NCI-H748 (cell line): ENCODE data around the gene COL4A2.

Experiments
- DNase-seq: peaks from one replicate; lab custom pipeline; 2025; ENCODE audit not compliant: unreplicated experiment; lab: John Stamatoyannopoulos, UW

COL4A2 gene

GRCh38 chr13:110336681-110337080 lies 29.6 kb downstream of the COL4A2 start:
- DNase-seq: no peak

DNA sequence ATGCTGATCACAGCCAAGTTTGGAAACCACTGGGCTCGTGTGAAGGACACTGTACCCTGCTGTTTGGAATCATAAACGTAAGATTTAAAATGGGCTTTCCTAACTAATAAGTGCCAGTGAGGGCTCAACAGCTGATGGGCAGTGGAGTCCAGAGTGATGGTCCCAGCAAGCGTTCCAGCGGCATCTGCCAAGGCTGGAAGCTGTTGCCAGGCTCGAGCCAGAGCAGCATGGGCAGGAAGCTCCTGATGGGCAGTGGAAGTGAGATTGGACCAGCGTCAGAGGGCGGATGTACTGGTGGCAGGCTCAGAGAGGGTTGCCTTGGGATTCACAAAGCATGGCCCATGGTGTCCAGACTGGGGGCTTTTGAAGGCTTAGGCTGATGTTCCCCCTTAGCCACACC lies 30.2 kb downstream of the COL4A2 start:
- no peak for DNase-seq

GRCh38 chr13:110338441-110339101 lies 31.5 kb downstream of the COL4A2 start:
- DNase-seq: no peak

GRCh38 chr13:110339263-110339662 lies 32.2 kb downstream of the COL4A2 start:
- DNase-seq: no peak

DNA sequence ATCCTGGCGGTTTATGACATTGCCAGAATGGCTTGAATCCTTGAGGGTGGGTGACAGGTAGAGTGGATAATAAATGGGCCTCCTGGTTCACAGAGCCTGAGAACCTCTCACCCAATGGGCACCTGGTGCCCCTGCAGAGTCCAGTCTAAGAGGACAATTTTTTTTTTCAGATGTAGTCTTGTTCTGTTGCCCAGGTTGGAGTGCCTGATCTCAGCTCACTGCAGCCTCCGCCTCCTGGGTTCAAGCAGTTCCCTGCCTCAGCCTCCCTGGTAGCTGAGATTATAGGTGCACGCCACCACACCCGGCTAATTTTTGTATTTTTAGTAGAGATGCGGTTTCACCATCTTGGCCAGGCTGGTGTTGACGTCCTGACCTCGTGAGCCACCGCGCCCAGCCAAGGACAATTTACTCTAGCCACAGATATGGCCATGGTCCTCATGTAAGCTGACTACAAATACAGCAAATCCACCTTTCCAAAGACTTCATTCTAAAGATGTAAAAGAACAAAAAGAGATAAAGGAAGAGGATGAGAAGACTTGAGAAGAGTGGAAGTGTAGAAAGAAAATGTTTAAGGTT lies 33.0 kb downstream of the COL4A2 start:
- DNase-seq: no peak

DNA sequence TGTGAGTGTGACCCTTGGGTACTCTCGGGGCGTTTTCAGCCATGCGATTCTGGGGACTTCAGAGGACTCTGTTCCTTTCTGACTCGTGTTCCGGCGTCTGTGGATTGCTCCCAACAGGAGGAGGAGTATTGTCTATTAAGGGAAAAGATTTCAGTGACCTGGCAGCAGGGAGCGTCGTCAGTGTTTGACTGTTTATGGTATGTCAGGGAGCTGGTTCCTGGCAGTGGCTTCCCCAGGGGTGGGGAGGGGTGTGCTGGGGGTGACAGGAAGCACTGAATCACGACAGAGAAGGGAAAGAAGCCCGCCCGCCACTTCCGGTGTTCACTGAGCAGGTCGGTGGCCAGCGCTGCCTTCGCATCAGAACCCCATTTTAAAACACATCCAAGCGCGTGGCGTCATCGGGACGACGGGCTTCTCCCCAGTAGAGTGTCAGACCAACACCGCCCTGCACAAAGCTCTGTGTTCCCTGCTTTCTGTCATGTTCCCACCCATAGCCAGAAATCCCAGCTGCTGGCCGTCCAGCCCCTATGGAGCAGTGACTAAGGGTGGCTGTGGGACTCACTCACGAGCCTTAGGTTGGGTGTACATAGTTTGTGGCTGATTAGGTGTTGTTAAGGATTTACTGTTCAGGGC lies 33.8 kb downstream of the COL4A2 start:
- DNase-seq: no peak

GRCh38 chr13:110341445-110342244 lies 34.6 kb downstream of the COL4A2 start:
- peak; percentile 26 for DNase-seq

DNA sequence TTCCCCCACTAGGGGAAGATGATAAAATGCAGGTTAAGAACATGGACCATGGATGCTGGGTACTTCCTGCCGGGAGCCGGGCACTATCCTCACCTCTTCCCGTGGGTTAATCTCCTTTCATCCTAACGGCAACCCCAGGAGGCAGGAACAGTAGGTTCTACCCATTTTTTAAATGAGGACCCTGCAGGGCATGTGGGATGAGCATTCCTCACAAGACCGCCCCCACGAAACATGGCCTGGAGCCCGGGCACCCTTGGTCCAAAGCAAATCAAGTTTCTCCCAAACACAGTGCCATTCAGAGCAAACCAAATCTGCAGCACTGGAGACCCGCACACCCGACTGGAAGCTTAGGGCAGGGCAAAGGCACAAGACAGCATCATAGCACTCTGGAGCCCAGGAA lies 35.4 kb downstream of the COL4A2 start:
- no peak for DNase-seq

DNA sequence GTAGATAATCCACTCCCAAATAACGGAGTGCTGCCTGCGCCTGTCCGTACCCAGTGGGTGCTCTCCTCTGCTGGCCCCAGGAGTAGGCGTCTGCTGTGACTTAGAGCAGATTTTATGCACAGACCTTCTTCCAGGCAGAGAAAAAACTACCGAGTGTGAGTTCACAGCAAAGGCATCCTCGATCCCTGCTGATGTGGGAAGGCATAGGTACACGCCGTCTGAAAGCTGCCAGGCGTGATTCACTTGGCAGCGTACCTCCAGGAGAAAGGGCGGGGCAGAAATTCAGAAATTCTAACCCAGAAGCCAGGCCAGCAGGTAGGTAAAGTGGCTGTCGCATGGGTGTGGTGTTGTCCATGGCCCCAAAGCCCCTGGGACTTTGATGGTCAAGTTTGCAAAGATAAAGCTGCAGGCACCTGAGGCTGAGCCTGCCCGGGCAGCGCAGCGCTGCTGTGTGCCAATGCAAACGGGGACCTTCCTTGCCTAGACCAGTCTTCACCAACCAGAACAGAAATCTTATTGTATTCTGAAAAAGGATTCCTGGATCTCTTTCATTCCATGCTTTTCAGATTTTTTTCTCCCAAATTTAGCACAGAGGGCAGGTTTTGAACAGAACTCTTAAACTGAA lies 36.3 kb downstream of the COL4A2 start:
- no peak for DNase-seq

DNA sequence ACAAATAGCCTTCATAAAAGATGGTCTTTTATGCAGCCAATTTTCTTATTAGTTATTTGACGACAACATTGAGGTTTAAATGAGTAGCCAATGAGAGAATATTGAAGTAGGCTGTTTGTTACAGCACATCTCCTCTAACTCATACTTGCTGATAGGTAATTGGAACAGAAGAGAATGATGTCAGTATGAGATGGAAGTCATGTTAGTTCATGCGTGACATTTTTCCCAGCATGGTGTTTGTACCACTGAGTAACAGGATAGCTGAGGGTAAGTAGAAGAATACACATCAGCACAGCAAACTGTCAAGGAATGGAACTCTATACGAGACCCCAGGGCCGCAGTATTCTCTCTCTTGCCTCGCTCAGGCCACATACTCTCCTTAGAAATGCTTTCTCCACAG lies 37.2 kb downstream of the COL4A2 start:
- DNase-seq: no peak

GRCh38 chr13:110345266-110345665 lies 38.2 kb downstream of the COL4A2 start:
- DNase-seq: no peak

DNA sequence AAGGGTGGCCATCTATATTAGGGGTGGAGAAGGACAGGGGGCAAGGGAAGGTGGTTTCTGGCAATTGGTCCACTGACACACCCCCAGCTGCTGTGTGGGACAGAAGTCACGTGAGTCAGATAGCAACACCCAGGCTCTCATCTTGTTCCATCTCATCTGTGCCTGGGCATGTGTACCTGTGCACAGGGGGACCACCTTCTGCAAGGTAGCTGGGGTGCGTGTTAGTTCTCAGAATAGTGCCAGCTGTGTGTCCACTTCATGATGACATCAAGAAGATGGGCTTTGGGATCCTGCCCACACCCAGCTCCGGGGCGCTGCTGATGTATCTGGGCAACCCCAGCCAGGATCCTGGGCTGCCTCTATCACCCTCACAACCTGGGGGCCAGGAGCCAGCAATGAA lies 38.6 kb downstream of the COL4A2 start:
- DNase-seq: no peak

- peak; percentile 87 for DNase-seq
Observed at GRCh38 chr13:110346661-110347067, 39.6 kb downstream of the COL4A2 start.

GRCh38 chr13:110347088-110347487 lies 40.0 kb downstream of the COL4A2 start:
- no peak for DNase-seq

GRCh38 chr13:110347535-110348308 lies 40.6 kb downstream of the COL4A2 start:
- no peak for DNase-seq

- no peak for DNase-seq
Observed at GRCh38 chr13:110348309-110349105, 41.4 kb downstream of the COL4A2 start.

GRCh38 chr13:110349239-110349638 lies 42.2 kb downstream of the COL4A2 start:
- DNase-seq: no peak

GRCh38 chr13:110350049-110350448 lies 43.0 kb downstream of the COL4A2 start:
- DNase-seq: no peak

- DNase-seq: no peak
Observed at GRCh38 chr13:110350509-110350908, 43.4 kb downstream of the COL4A2 start.
